Spleen (tissue), 7 donors: ENCODE results near the gene SIAH1.

Experiments used
- CTCF ChIP-seq, 11 experiments: fragments of 200-600 bp in 7 of 11; fragments of 450-650 bp in 4 of 11; sonication (generic) in 4 of 11; IDR thresholded peaks in 8 of 11; conservative IDR thresholded peaks in 3 of 11; 1 replicate in 7 of 11; 2 replicates in 4 of 11; pipeline versions ENCODE4 v1.4.0 to v1.8.0; 2016 to 2021; ENCODE audit warnings: antibody characterized with exemption in 11 of 11, inconsistent platforms in 4 of 11, mild to moderate bottlenecking in 1 of 11
- POLR2A ChIP-seq, 3 donors: fragments of 450-650 bp; IDR thresholded peaks; one replicate each; pipeline ENCODE4 v1.5.1; 2017; ENCODE audit warnings: antibody characterized with exemption in 3 of 3, mild to moderate bottlenecking in 1 of 3
- POLR2AphosphoS5 ChIP-seq, 3 donors: sonication (generic); formaldehyde crosslinking; IDR thresholded peaks; one replicate each; pipeline ENCODE4 v1.5.1; 2017; ENCODE audit warnings: antibody characterized with exemption in 3 of 3
- donor health status: DM: no; HTN: no; CAD: no; lungs with moderate emphysema.
- donor health status: DM: no; HTN: no; CAD: no.
- donor health status: DM: no; HTN: no; CAD: no.

GRCh38 chr16:48318630-48319029 is 66.6 kb downstream of the SIAH1 start:
- TF ChIP-seq POLR2A (IDR thresholded peaks at IDR 0.05): no peak
- peak in 1 of 3 donors; percentile 40 for TF ChIP-seq POLR2AphosphoS5 (IDR thresholded peaks at IDR 0.05)
- no peak for TF ChIP-seq CTCF (IDR thresholded peaks at IDR 0.05 in 8 of 11, conservative IDR thresholded peaks at IDR 0.05 in 3 of 11)
